DND-41 (cell line): ENCODE measurements around the gene CSNK1A1.

Source experiments
- CTCF ChIP-seq: IDR thresholded peaks from 2 replicates; pipeline ENCODE4 v1.5.1; 2012; ENCODE audit warnings: borderline replicate concordance, low read length, moderate library complexity, mild to moderate bottlenecking; ENCODE audit not compliant: poor library complexity, severe bottlenecking; ENCODE audit errors: extremely low read depth
- EZH2 ChIP-seq: IDR thresholded peaks from 3 replicates; pipeline ENCODE4 v1.6.1; 2012; ENCODE audit warnings: borderline replicate concordance, low read depth, mild to moderate bottlenecking, moderate library complexity, low read length, inconsistent platforms; ENCODE audit not compliant: severe bottlenecking

GRCh38 chr5:149450199-149450598 is 101.0 kb downstream of the CSNK1A1 start:
- no peak for TF ChIP-seq CTCF
- no peak for TF ChIP-seq EZH2
